VCaP (cell line): ENCODE measurements around the gene PHLDA2.
"Not testable (repeated sequence)": the region's sequence is repeated elsewhere in the genome, so short reads cannot be mapped to it uniquely, and the experiment has no call there.

Experiments
- H3K27ac ChIP-seq: fragments of 450-650 bp; 2 replicates; pipeline ENCODE4 v1.5.1; 2017
- CTCF ChIP-seq: fragments of 450-650 bp; conservative IDR thresholded peaks from 2 replicates; pipeline ENCODE4 v1.5.1; 2017; ENCODE audit warnings: mild to moderate bottlenecking, moderate library complexity

PHLDA2 gene

GRCh38 chr11:2944530-2944929 is 15.3 kb upstream of the PHLDA2 start:
- H3K27ac ChIP-seq: no peak overlapping the region
- TF ChIP-seq CTCF: no peak

- TF ChIP-seq CTCF: no peak
- no peak overlapping the region for H3K27ac ChIP-seq
Observed at GRCh38 chr11:2943711-2944118, 14.5 kb upstream of the PHLDA2 start.

GRCh38 chr11:2942872-2943710 is 13.9 kb upstream of the PHLDA2 start:
- H3K27ac ChIP-seq: no peak overlapping the region
- no peak for TF ChIP-seq CTCF

GRCh38 chr11:2942447-2942846 is 13.2 kb upstream of the PHLDA2 start:
- no peak overlapping the region for H3K27ac ChIP-seq
- no peak for TF ChIP-seq CTCF

- H3K27ac ChIP-seq: no peak overlapping the region
- no peak for TF ChIP-seq CTCF
Observed at GRCh38 chr11:2940921-2941821, 12.0 kb upstream of the PHLDA2 start.

- TF ChIP-seq CTCF: no peak
- no peak overlapping the region for H3K27ac ChIP-seq
Observed at GRCh38 chr11:2940147-2940920, 11.1 kb upstream of the PHLDA2 start.

- not testable (repeated sequence) for H3K27ac ChIP-seq
Observed at GRCh38 chr11:2938458-2939418, 9.5 kb upstream of the PHLDA2 start.

GRCh38 chr11:2937641-2938457 is 8.6 kb upstream of the PHLDA2 start:
- H3K27ac ChIP-seq: not testable (repeated sequence)
